Effector CD8-positive, alpha-beta T cell (primary cell): ENCODE measurements around the gene BRCC3.
A peak's percentile ranks its signal among the peaks of the same experiment; 100 is the strongest.

Source experiments
- DNase-seq: peaks from one replicate; lab custom pipeline; 2025; lab: John Stamatoyannopoulos, UW

BRCC3 gene

GRCh38 chrX:155056877-155057792 is 14.2 kb upstream of the BRCC3 start:
- peak; percentile 24 for DNase-seq

DNA sequence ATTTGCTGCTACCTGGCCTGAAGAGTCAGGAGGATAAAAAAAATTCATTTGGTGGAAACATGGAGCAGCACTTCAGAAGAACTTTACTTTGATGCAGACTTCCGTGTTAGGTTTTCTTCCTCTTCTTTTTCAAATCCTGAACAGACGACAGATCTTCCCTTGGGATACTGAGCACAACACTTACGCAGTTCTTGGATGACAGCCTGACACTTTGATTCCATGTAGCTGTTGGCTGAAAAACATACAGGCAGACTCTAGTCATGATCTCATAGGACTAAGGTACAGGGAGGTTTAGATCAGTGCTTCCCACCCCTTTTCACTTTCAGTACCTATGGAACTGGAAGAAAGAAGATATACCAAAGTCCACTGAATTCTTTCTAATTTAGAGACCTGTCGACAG is 9.5 kb upstream of the BRCC3 start:
- no peak for DNase-seq

GRCh38 chrX:155065035-155065734 is 6.1 kb upstream of the BRCC3 start:
- no peak for DNase-seq

- DNase-seq: no peak
Measured at GRCh38 chrX:155068165-155068564, 3.1 kb upstream of the BRCC3 start.

GRCh38 chrX:155069414-155069813 is 1.9 kb upstream of the BRCC3 start:
- no peak for DNase-seq

GRCh38 chrX:155070038-155070437 is 1.3 kb upstream of the BRCC3 start:
- no peak for DNase-seq

DNA sequence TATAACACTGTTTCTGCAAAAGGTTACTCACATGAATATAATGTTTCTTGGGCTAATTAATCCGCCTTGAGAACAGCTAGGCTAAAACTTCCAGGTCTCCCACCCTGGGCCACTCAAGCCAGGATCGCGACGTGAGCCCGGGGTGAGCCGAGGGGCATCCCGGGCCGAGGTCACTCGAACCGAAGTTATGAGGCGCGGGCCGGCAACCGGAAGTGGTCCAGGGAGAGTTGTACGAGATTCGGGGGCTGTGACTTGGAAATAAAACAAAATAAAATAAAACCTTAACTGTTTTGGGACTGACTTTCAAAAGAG is 689 bp upstream of the BRCC3 start:
- no peak for DNase-seq

DNA sequence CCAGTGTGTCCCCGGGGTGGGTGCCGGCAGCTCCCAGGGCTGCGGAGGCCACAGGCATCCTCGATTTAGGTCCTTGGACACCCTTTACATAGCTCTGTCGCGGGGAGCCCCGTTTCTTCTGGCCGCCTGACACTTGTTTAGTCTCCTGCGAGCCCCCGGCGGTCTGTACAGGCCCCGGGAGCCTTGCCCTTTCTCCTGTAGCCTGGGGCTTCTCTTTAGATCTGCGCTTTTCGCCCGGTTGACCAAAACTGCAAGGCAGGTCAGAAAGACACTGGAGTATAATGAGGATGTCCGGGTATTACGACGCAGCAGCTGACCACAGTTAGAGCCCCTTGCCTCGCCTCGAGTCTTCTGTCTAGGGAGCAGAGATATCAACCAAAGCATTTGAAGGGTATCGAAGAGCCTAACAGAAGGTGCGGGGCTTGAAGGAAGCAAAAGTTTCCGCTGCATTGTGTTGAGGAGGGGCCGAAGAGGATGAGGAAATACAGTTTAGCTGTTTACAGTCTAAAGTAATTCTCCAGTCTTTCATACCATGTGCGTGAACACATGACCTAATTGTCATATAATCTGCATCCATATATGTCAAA is 479 bp downstream of the BRCC3 start:
- no peak for DNase-seq

GRCh38 chrX:155086202-155086840 is 15.0 kb downstream of the BRCC3 start:
- peak; percentile 10 for DNase-seq

GRCh38 chrX:155086961-155087735 is 15.8 kb downstream of the BRCC3 start:
- DNase-seq: no peak

- DNase-seq: no peak
Measured at GRCh38 chrX:155094468-155095061, 23.3 kb downstream of the BRCC3 start.

GRCh38 chrX:155105919-155106318 is 34.6 kb downstream of the BRCC3 start:
- DNase-seq: no peak

DNA sequence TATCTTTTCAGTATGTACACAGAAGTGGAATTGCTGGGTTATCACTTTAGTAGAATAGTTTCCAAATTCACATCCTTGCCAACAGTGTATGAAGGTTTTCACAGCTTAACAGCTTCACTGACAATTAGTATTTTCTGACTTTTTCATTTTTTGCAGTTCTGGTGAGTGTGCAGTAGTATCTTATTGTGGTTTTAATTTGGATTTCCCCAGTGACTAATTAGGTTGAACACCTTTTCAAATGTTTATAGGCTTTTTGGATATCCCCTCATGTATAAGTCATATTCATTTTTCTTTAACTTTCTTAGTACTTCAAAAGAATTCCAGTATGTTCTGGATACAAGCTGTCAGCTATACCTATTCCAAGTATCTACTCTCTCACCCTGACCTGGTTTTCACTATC is 37.1 kb downstream of the BRCC3 start:
- no peak for DNase-seq

DNA sequence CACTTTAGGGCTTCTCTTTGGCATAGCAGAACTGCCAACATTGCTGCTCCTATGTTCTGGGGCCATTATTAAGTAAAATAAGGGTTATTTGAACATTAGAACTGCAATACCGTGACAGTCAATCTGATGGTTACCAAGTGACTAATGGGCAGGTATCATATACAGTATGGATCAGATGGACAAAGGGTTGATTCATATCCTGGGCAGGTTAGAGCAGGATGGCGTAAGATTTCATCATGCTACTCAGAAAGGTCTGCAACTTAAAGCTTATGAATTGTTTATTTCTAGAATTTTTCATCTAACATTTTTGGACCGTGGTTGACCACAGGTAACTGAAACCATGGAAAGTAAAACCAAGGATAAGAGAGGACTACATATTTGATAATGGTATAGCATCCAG is 40.9 kb downstream of the BRCC3 start:
- DNase-seq: no peak

DNA sequence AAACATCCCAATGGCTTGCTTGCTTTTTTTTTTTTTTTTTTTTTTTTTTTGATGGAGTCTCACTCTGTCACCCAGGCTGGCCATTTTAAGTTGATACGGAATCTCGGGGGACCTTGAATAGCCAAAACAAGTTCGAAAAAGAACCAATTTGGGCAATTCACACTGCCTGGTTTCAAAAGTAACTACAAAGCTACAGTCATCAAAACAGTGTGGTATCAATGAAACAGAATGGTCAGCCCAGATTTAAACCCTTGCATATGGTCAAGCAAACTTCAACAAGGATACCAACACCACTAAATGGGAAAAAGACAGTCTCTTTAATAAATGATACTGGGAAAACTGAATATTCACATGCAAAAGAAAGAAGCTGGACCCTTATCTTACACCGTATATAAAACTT is 41.8 kb downstream of the BRCC3 start:
- no peak for DNase-seq

DNA sequence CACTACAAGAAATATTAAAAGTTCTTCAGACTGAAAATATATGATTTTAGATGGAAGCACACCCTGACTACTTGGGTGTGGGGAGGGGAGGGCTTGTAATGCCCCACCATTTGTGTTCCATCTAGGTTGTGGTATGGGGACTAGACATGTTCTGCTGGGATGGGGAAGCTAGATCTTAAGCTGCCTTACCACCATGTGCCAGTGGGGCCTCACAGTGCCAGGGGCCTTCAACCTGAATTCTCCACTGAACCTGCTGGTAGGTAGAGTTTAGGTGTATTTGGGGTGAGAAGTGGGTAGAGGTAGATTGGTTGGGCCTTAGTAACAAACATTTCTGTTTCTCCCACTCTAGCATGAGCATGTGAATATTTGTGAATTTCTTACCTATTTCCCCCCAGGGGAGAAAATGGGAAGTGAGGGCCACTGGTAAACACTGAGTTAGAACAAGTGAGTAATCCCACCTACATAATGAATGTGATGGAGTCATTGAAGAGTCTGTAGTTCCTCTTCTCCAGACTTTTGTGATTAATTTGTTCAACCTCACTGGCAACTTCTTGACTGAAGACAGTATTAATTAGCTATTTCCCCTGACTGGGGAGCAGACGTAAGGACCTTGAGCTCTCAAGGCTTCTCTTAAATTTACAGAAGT is 44.0 kb downstream of the BRCC3 start:
- no peak for DNase-seq

DNA sequence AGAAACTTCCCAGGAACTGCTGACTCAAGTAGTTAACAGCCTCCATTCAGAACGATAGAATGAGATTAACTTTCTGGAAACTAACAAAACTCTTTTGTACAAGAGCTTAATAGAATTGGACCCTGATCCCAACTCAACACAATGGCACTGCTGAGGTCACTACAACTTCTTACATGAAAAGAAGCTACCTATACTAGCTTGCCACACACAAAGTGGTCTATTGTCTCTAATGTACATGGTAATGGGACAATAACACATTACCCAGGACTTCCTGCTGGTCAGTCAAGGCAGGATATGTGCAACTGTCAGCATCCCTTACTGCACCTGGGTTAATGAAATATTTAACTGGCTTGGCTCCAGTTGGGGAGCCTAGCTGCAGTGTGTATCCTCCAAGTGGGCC is 56.2 kb downstream of the BRCC3 start:
- DNase-seq: no peak

GRCh38 chrX:155127940-155128339 is 56.6 kb downstream of the BRCC3 start:
- no peak for DNase-seq

DNA sequence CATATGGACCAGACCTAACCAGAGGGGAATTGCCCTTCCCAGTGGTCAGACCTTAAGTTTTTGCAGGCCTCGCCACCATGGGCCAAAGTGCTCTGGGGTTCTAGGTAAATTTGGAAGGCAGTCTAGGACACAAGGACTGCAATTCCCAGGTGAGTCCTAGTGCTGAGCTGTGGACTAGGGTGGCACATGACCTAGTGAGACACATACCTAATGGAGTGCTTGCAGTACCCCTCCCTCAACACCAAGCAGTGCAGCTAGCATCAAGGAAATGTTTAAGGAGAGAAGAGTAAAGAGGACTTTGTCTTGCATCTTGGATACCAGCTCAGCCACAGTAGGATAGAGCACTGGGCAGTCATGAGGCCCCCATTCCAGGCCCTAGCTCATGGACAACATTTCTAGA is 60.8 kb downstream of the BRCC3 start:
- no peak for DNase-seq

- DNase-seq: no peak
Measured at GRCh38 chrX:155134255-155134654, 62.9 kb downstream of the BRCC3 start.
